MG63 (cell line): ENCODE results near the gene MOGAT2. TPM values are rescaled to one million over a fixed set of nuclear protein-coding genes. Genes with fewer than 3 reads are reported as not detected.
"Not testable (repeated sequence)": the region's sequence is repeated elsewhere in the genome, so short reads cannot be mapped to it uniquely, and the experiment has no call there.

Experiments
- DNase-seq: peaks from one replicate; pipeline ENCODE4 v3.0.0-alpha.2; 2020
- H3K27me3 ChIP-seq: fragments of 250-450 bp; sonication (Bioruptor Pico); 2 replicates; pipeline ENCODE4 v1.5.1; 2020; ENCODE audit warnings: mild to moderate bottlenecking, moderate library complexity
- H3K36me3 ChIP-seq: fragments of 250-450 bp; sonication (Bioruptor Pico); 2 replicates; pipeline ENCODE4 v1.5.1; 2020; ENCODE audit warnings: mild to moderate bottlenecking, moderate library complexity
- H3K4me3 ChIP-seq: fragments of 250-450 bp; sonication (Bioruptor Pico); 2 replicates; pipeline ENCODE4 v1.5.1; 2020; ENCODE audit warnings: mild to moderate bottlenecking, moderate library complexity
- H3K9me3 ChIP-seq: fragments of 250-450 bp; sonication (Bioruptor Pico); 2 replicates; pipeline ENCODE4 v1.5.1; 2020; ENCODE audit warnings: mild to moderate bottlenecking, moderate library complexity
- total RNA-seq: library from RNA; depleted of rRNA; stranded (reverse); fragments of >200 nt; shearing (Covaris generic); gene quantifications from 2 replicates; pipeline ENCODE4 v1.2.3, GENCODE V29; 2014; ENCODE audit warnings: low replicate concordance

MOGAT2 gene
- total RNA-seq, 1 experiment from 2014 or later = not detected

GRCh38 chr11:75737314-75737713 is 19.7 kb downstream of the MOGAT2 start:
- H3K9me3 ChIP-seq = no peaks in the 10 kb centered on the region
- DNase-seq = no peak
- H3K36me3 ChIP-seq = no peaks in the 10 kb centered on the region
- no peak overlapping the region for H3K4me3 ChIP-seq
- H3K27me3 ChIP-seq = peaks cover 4% of the 10 kb centered on the region; the same call in 1 of the 2 replicates

GRCh38 chr11:75740681-75741080 is 23.0 kb downstream of the MOGAT2 start:
- peaks cover 7% of the 10 kb centered on the region for H3K27me3 ChIP-seq
- no peak for DNase-seq
- no peaks in the 10 kb centered on the region for H3K9me3 ChIP-seq
- no peaks in the 10 kb centered on the region for H3K36me3 ChIP-seq
- no peak overlapping the region for H3K4me3 ChIP-seq

GRCh38 chr11:75743159-75743558 is 25.5 kb downstream of the MOGAT2 start:
- DNase-seq, H3K9me3 ChIP-seq, H3K36me3 ChIP-seq, H3K4me3 ChIP-seq, H3K27me3 ChIP-seq: not testable (repeated sequence)

- Histone ChIP-seq H3K4me3 (no peak overlapping the region), H3K9me3 (no peaks in the 10 kb centered on the region), H3K27me3 (peaks cover 7% of the 10 kb centered on the region), H3K36me3 (no peaks in the 10 kb centered on the region)
- no peak for DNase-seq
These were observed 26.3 kb downstream of the MOGAT2 start for GRCh38 chr11:75743711-75744563.

GRCh38 chr11:75745807-75746206 is 28.2 kb downstream of the MOGAT2 start:
- Histone ChIP-seq H3K36me3 (no peaks in the 10 kb centered on the region), H3K27me3 (peaks cover 3% of the 10 kb centered on the region), H3K9me3 (no peaks in the 10 kb centered on the region), H3K4me3 (no peak overlapping the region)
- DNase-seq = no peak

- H3K36me3 ChIP-seq, H3K4me3 ChIP-seq, DNase-seq, H3K9me3 ChIP-seq, H3K27me3 ChIP-seq: not testable (repeated sequence)
These were observed 31.2 kb downstream of the MOGAT2 start for GRCh38 chr11:75748729-75749273.

- not testable (repeated sequence) for H3K27me3 ChIP-seq, H3K9me3 ChIP-seq, DNase-seq, H3K36me3 ChIP-seq, H3K4me3 ChIP-seq
These were observed 37.3 kb downstream of the MOGAT2 start for GRCh38 chr11:75754933-75755332.

- H3K9me3 ChIP-seq = no peaks in the 10 kb centered on the region
- DNase-seq = no peak
- no peak overlapping the region for H3K4me3 ChIP-seq
- peaks cover 8% of the 10 kb centered on the region; the same call in 1 of the 2 replicates for H3K27me3 ChIP-seq
- H3K36me3 ChIP-seq = no peaks in the 10 kb centered on the region
These were observed 40.0 kb downstream of the MOGAT2 start for GRCh38 chr11:75757651-75758050.

GRCh38 chr11:75759832-75760231 is 42.2 kb downstream of the MOGAT2 start:
- Histone ChIP-seq H3K9me3 (no peaks in the 10 kb centered on the region), H3K27me3 (peaks cover 8% of the 10 kb centered on the region; the same call in 1 of the 2 replicates), H3K4me3 (no peak overlapping the region), H3K36me3 (no peaks in the 10 kb centered on the region)
- DNase-seq = no peak

- Histone ChIP-seq H3K4me3 (no peak overlapping the region), H3K36me3 (no peaks in the 10 kb centered on the region), H3K9me3 (no peaks in the 10 kb centered on the region), H3K27me3 (peaks cover 8% of the 10 kb centered on the region; the same call in 1 of the 2 replicates)
- DNase-seq = no peak
These were observed 42.6 kb downstream of the MOGAT2 start for GRCh38 chr11:75760243-75760642.

GRCh38 chr11:75760710-75761493 is 43.3 kb downstream of the MOGAT2 start:
- DNase-seq = no peak
- H3K27me3 ChIP-seq = peaks cover 8% of the 10 kb centered on the region; the same call in 1 of the 2 replicates
- no peaks in the 10 kb centered on the region for H3K9me3 ChIP-seq
- H3K36me3 ChIP-seq = no peaks in the 10 kb centered on the region
- no peak overlapping the region for H3K4me3 ChIP-seq

GRCh38 chr11:75762158-75762557 is 44.5 kb downstream of the MOGAT2 start:
- Histone ChIP-seq H3K36me3 (no peaks in the 10 kb centered on the region), H3K9me3 (no peaks in the 10 kb centered on the region), H3K27me3 (no peaks in the 10 kb centered on the region), H3K4me3 (no peak overlapping the region)
- DNase-seq = no peak

- Histone ChIP-seq H3K9me3 (no peaks in the 10 kb centered on the region), H3K36me3 (no peaks in the 10 kb centered on the region), H3K4me3 (no peak overlapping the region), H3K27me3 (no peaks in the 10 kb centered on the region)
- no peak for DNase-seq
These were observed 45.2 kb downstream of the MOGAT2 start for GRCh38 chr11:75762885-75763284.

GRCh38 chr11:75763846-75764245 is 46.2 kb downstream of the MOGAT2 start:
- no peak overlapping the region for H3K4me3 ChIP-seq
- no peaks in the 10 kb centered on the region for H3K36me3 ChIP-seq
- H3K27me3 ChIP-seq = peaks cover 5% of the 10 kb centered on the region
- DNase-seq = peak; percentile 60
- H3K9me3 ChIP-seq = no peaks in the 10 kb centered on the region

- Histone ChIP-seq H3K36me3 (no peaks in the 10 kb centered on the region), H3K9me3 (no peaks in the 10 kb centered on the region), H3K4me3 (no peak overlapping the region), H3K27me3 (peaks cover 14% of the 10 kb centered on the region)
- DNase-seq = no peak
These were observed 47.5 kb downstream of the MOGAT2 start for GRCh38 chr11:75765116-75765515.

- no peaks in the 10 kb centered on the region for H3K36me3 ChIP-seq
- H3K4me3 ChIP-seq = no peak overlapping the region
- H3K9me3 ChIP-seq = no peaks in the 10 kb centered on the region
- DNase-seq = no peak
- peaks cover 14% of the 10 kb centered on the region for H3K27me3 ChIP-seq
These were observed 49.0 kb downstream of the MOGAT2 start for GRCh38 chr11:75766443-75767227.

- no peaks in the 10 kb centered on the region for H3K9me3 ChIP-seq
- peaks cover 14% of the 10 kb centered on the region for H3K27me3 ChIP-seq
These were observed 49.6 kb downstream of the MOGAT2 start for GRCh38 chr11:75767228-75767572.

More at GRCh38 chr11:75767228-75767572, 49.6 kb downstream of the MOGAT2 start:
- no peak overlapping the region for H3K4me3 ChIP-seq
- no peak for DNase-seq
- H3K36me3 ChIP-seq = no peaks in the 10 kb centered on the region
